ENCODE measurements around the gene VLDLR.

The VLDLR gene

GRCh38 chr9:2675834-2676233 is 54.2 kb downstream of the VLDLR start:
- no peak for DNase-seq (ENCODE audit: extremely low spot score)
- TF ChIP-seq, protein P1, sequence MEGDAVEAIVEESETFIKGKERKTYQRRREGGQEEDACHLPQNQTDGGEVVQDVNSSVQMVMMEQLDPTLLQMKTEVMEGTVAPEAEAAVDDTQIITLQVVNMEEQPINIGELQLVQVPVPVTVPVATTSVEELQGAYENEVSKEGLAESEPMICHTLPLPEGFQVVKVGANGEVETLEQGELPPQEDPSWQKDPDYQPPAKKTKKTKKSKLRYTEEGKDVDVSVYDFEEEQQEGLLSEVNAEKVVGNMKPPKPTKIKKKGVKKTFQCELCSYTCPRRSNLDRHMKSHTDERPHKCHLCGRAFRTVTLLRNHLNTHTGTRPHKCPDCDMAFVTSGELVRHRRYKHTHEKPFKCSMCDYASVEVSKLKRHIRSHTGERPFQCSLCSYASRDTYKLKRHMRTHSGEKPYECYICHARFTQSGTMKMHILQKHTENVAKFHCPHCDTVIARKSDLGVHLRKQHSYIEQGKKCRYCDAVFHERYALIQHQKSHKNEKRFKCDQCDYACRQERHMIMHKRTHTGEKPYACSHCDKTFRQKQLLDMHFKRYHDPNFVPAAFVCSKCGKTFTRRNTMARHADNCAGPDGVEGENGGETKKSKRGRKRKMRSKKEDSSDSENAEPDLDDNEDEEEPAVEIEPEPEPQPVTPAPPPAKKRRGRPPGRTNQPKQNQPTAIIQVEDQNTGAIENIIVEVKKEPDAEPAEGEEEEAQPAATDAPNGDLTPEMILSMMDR (IDR thresholded peaks at IDR 0.05; ENCODE audit: control extremely low read depth, extremely low read depth, low read depth, missing control alignments), result no peak
- POLR2A ChIA-PET, result no interaction called here
- CTCF ChIA-PET, result no interaction called here

- POLR2A ChIA-PET, result no interaction called here
- TF ChIP-seq, protein P1 (IDR thresholded peaks at IDR 0.05; ENCODE audit: control extremely low read depth, extremely low read depth, low read depth, missing control alignments), result no peak
- no peak for DNase-seq (ENCODE audit: extremely low spot score)
- CTCF ChIA-PET, result no interaction called here
Observed at GRCh38 chr9:2676466-2676865, 54.9 kb downstream of the VLDLR start.

DNA sequence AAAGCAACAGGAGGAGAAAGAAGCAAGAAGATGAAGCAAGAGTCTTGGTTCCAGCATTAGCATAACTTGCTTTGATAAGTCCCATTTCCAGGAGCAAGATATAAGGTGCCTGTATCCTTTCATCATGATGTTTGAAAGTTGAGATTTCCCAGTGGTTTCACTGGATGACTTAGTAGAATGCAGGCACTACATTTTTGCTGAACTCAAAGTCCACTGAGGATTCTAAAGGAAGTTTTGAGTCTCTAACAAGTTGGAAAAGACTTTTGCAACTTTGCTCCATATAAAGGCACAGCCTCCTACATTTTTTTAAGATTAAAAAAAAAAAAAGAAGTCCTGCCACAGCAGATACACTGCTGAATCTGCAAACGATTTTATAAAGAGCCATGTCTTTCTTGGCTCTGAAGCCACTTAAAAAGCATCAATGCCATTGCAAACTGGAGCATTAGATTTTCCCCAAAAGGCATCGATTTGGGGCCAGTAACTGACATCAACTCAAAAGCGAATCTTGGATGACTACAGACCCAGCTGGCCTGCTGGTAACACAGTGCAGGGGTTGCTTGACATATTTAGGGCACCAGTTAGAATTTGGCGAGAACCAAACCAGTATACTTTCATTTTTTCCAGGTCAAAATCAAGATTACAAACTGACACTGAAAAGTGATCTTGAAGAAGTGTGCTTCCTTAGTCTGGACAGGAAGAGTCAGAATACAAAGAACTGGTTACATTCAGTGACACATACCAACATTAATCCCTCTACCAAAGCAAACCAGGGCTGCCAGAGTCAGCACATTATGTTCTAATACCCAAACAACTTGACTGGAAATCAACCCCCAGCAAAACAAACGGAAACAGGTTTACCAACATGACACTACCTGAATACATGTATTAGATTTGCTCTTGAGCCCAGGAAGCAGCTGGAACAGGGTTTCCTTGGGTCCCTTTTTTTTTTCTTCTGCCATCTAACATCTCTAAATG is 56.6 kb downstream of the VLDLR start:
- TF ChIP-seq, protein P1 (IDR thresholded peaks at IDR 0.05; ENCODE audit: control extremely low read depth, extremely low read depth, low read depth, missing control alignments), result no peak
- DNase-seq (ENCODE audit: extremely low spot score), result no peak
- ChIA-PET POLR2A (no interaction called here), CTCF (no interaction called here)

GRCh38 chr9:2679011-2679410 is 57.4 kb downstream of the VLDLR start:
- ChIA-PET POLR2A (no interaction called here), CTCF (interaction anchor here (0.9 to 1.0 kb wide), 2 partner anchors 24 to 39 kb away, joined by 3 read pairs; no protein-coding TSS in a partner anchor)
- TF ChIP-seq, protein P1 (IDR thresholded peaks at IDR 0.05; ENCODE audit: control extremely low read depth, extremely low read depth, low read depth, missing control alignments), result no peak
- DNase-seq (ENCODE audit: extremely low spot score), result no peak

- ChIA-PET CTCF (no interaction called here), POLR2A (no interaction called here)
- no peak for DNase-seq (ENCODE audit: extremely low spot score)
- TF ChIP-seq, protein P1 (IDR thresholded peaks at IDR 0.05; ENCODE audit: control extremely low read depth, extremely low read depth, low read depth, missing control alignments), result no peak
Observed at GRCh38 chr9:2681981-2682380, 60.4 kb downstream of the VLDLR start.

- TF ChIP-seq, protein P1 (IDR thresholded peaks at IDR 0.05; ENCODE audit: control extremely low read depth, extremely low read depth, low read depth, missing control alignments), result no peak
- POLR2A ChIA-PET, result interaction anchor here (0.7 kb wide), 1 partner anchor 10 kb away, joined by 7 read pairs; no protein-coding TSS in a partner anchor
- DNase-seq (ENCODE audit: extremely low spot score), result no peak
- CTCF ChIA-PET, result no interaction called here
Observed at GRCh38 chr9:2686911-2687310, 65.3 kb downstream of the VLDLR start.
